ENCODE measurements around the gene RNF38. TPM values are rescaled to one million over a fixed set of nuclear protein-coding genes. Genes with fewer than 3 reads are reported as not detected.
A peak's percentile ranks its signal among the peaks of the same experiment; 100 is the strongest.

RNF38 gene
- total RNA-seq, 2 experiments from 2014 or later = 88.1 to 104 TPM

DNA sequence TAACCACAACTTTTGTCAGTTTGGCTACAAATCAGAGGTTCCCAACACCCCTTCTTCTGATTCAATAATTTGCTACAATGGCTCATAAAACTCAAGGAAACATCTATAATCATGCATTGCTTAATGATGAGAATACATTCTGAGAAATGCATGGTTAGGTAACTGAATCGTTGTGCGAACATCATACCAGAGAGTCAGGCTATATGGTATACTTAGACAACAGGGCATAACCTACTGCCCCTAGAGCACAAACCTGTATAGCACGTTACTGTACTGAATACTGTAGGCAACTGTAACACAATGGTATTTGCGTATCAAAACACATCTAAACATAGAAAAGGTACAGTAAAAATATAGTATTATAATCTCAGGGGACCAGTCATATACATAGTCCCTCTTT is 31.0 kb upstream of the RNF38 start:
- intact Hi-C loops (cut with DNase I, micrococcal nuclease) = no loop called here
- ChIA-PET CTCF (no interaction called here), POLR2A (no interaction called here)
- peaks cover 53% of the 10 kb centered on the region for H3K4me1 Mint-ChIP-seq (ENCODE audit: low read depth)
- H3K27ac Mint-ChIP-seq = peak overlapping the region; percentile 20
- peaks cover 31% of the 10 kb centered on the region for H3K36me3 Mint-ChIP-seq (ENCODE audit: low read depth)
- Histone ChIP-seq H3K27me3 (ENCODE audit: control insufficient read depth in 1 of 2, insufficient read depth in 2 of 2, low read length in 2 of 2) (no peaks in the 10 kb centered on the region), H3K27ac (ENCODE audit: low read depth in 1 of 2, low read length in 2 of 2) (no peak overlapping the region), H3K9me3 (ENCODE audit: control insufficient read depth in 1 of 2, insufficient read depth in 1 of 2, low read length in 2 of 2) (no peaks in the 10 kb centered on the region), H3K4me1 (ENCODE audit: insufficient read depth, low read length) (peaks cover 9% of the 10 kb centered on the region), H3K4me3 (ENCODE audit: low read length) (no peak overlapping the region), H3K36me3 (ENCODE audit: insufficient read depth, low read length) (no peaks in the 10 kb centered on the region)
- H3K9me3 Mint-ChIP-seq = no peaks in the 10 kb centered on the region
- no peak for TF ChIP-seq CTCF (IDR thresholded peaks at IDR 0.05)
- ATAC-seq (ENCODE audit: poor library complexity) (no peak), DNase-seq (no peak)
- no peak overlapping the region for H3K4me3 Mint-ChIP-seq
- no peaks in the 10 kb centered on the region for H3K27me3 Mint-ChIP-seq

DNA sequence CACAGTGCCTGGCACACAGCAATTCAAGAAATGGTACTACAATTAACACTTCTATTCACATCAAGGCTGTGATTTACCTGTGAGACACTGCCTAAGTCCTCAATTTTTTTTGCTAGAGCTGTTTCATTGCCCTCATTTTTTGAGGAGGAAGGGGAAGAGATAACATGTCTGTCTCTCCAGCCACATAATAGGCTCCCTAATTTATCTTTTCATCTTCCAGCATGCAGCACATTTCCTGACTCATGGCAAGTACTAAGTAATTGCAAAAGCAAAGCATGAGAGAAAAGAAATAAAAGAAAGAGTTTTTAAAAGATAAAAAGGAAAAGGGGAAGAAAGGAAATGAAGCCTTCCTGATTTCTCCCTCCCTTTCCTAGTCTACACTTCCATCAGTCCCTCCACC is 26.9 kb upstream of the RNF38 start:
- ChIA-PET CTCF (interaction anchor here (0.6 to 0.7 kb wide), 2 partner anchors 24 to 204 kb away, joined by 3 read pairs; no protein-coding TSS in a partner anchor), POLR2A (no interaction called here)
- TF ChIP-seq CTCF (IDR thresholded peaks at IDR 0.05) = no peak
- intact Hi-C loops (cut with DNase I, micrococcal nuclease) = no loop called here
- Mint-ChIP-seq H3K27me3 (no peaks in the 10 kb centered on the region), H3K36me3 (ENCODE audit: low read depth) (peaks cover 53% of the 10 kb centered on the region), H3K4me3 (no peak overlapping the region), H3K9me3 (no peaks in the 10 kb centered on the region), H3K4me1 (ENCODE audit: low read depth) (peaks cover 58% of the 10 kb centered on the region), H3K27ac (peak overlapping the region; percentile 5)
- Histone ChIP-seq H3K9me3 (ENCODE audit: control insufficient read depth in 1 of 2, insufficient read depth in 1 of 2, low read length in 2 of 2) (no peaks in the 10 kb centered on the region), H3K27ac (ENCODE audit: low read depth in 1 of 2, low read length in 2 of 2) (no peak overlapping the region), H3K4me3 (ENCODE audit: low read length) (no peak overlapping the region), H3K36me3 (ENCODE audit: insufficient read depth, low read length) (peaks cover 6% of the 10 kb centered on the region), H3K4me1 (ENCODE audit: insufficient read depth, low read length) (peaks cover 9% of the 10 kb centered on the region), H3K27me3 (ENCODE audit: control insufficient read depth in 1 of 2, insufficient read depth in 2 of 2, low read length in 2 of 2) (no peaks in the 10 kb centered on the region)
- DNase-seq (no peak), ATAC-seq (ENCODE audit: poor library complexity) (no peak)

GRCh38 chr9:36426348-36426747 is 26.3 kb upstream of the RNF38 start:
- no peak overlapping the region for H3K4me3 Mint-ChIP-seq
- ATAC-seq (ENCODE audit: poor library complexity) (no peak), DNase-seq (no peak)
- peaks cover 57% of the 10 kb centered on the region for H3K36me3 Mint-ChIP-seq (ENCODE audit: low read depth)
- Histone ChIP-seq H3K36me3 (ENCODE audit: insufficient read depth, low read length) (peaks cover 6% of the 10 kb centered on the region), H3K27ac (ENCODE audit: low read depth in 1 of 2, low read length in 2 of 2) (no peak overlapping the region), H3K9me3 (ENCODE audit: control insufficient read depth in 1 of 2, insufficient read depth in 1 of 2, low read length in 2 of 2) (no peaks in the 10 kb centered on the region), H3K4me1 (ENCODE audit: insufficient read depth, low read length) (peaks cover 9% of the 10 kb centered on the region), H3K4me3 (ENCODE audit: low read length) (no peak overlapping the region), H3K27me3 (ENCODE audit: control insufficient read depth in 1 of 2, insufficient read depth in 2 of 2, low read length in 2 of 2) (no peaks in the 10 kb centered on the region)
- intact Hi-C loops (cut with DNase I, micrococcal nuclease) = no loop called here
- H3K27me3 Mint-ChIP-seq = no peaks in the 10 kb centered on the region
- ChIA-PET POLR2A (no interaction called here), CTCF (interaction anchor here (0.6 kb wide), 1 partner anchor 127 kb away, joined by 3 read pairs; no protein-coding TSS in a partner anchor)
- no peak for TF ChIP-seq CTCF (IDR thresholded peaks at IDR 0.05)
- peak overlapping the region; percentile 37 for H3K27ac Mint-ChIP-seq
- no peaks in the 10 kb centered on the region for H3K9me3 Mint-ChIP-seq
- peaks cover 58% of the 10 kb centered on the region for H3K4me1 Mint-ChIP-seq (ENCODE audit: low read depth)
